Measurements from ENCODE around the gene IRAK1. TPM values are rescaled to one million over a fixed set of nuclear protein-coding genes. Genes with fewer than 3 reads are reported as not detected.

The IRAK1 gene
- total RNA-seq, 1 donor from 2014 or later, result 73.1 TPM

GRCh38 chrX:154039577-154039976, 19.9 kb upstream of the IRAK1 start:
- no peak for TF ChIP-seq CTCF (IDR thresholded peaks at IDR 0.05)
- Histone ChIP-seq H3K4me3 (no peak overlapping the region), H3K4me1 (peaks cover 33% of the 10 kb centered on the region), H3K9me3 (no peaks in the 10 kb centered on the region), H3K27ac (no peak overlapping the region), H3K36me3 (no peaks in the 10 kb centered on the region), H3K27me3 (ENCODE audit: low read depth) (no peaks in the 10 kb centered on the region)
- ATAC-seq (no peak), DNase-seq (no peak)
- intact Hi-C loops (cut with DNase I), result no loop called here

- ATAC-seq (no peak), DNase-seq (no peak)
- Histone ChIP-seq H3K27me3 (ENCODE audit: low read depth) (no peaks in the 10 kb centered on the region), H3K36me3 (no peaks in the 10 kb centered on the region), H3K27ac (no peak overlapping the region), H3K4me1 (peaks cover 28% of the 10 kb centered on the region), H3K9me3 (no peaks in the 10 kb centered on the region), H3K4me3 (no peak overlapping the region)
- no peak for TF ChIP-seq CTCF (IDR thresholded peaks at IDR 0.05)
- intact Hi-C loops (cut with DNase I), result no loop called here
Observed at GRCh38 chrX:154038656-154039055, 19.0 kb upstream of the IRAK1 start.

- ATAC-seq (no peak), DNase-seq (no peak)
- no peaks in the 10 kb centered on the region for H3K36me3 ChIP-seq
- no peak for TF ChIP-seq CTCF (IDR thresholded peaks at IDR 0.05)
- no peaks in the 10 kb centered on the region for H3K9me3 ChIP-seq
- intact Hi-C loops (cut with DNase I), result no loop called here
- H3K4me3 ChIP-seq, result no peak overlapping the region
- no peaks in the 10 kb centered on the region for H3K27me3 ChIP-seq (ENCODE audit: low read depth)
- no peak overlapping the region for H3K27ac ChIP-seq
- peaks cover 19% of the 10 kb centered on the region for H3K4me1 ChIP-seq
Observed at GRCh38 chrX:154037754-154038153, 18.1 kb upstream of the IRAK1 start.

- DNase-seq, result no peak
- no peak for ATAC-seq
- Histone ChIP-seq H3K27me3 (ENCODE audit: low read depth) (no peaks in the 10 kb centered on the region), H3K4me3 (no peak overlapping the region), H3K27ac (no peak overlapping the region), H3K4me1 (peaks cover 8% of the 10 kb centered on the region), H3K36me3 (peaks cover 8% of the 10 kb centered on the region), H3K9me3 (no peaks in the 10 kb centered on the region)
- intact Hi-C loops (cut with DNase I), result no loop called here
- TF ChIP-seq CTCF (IDR thresholded peaks at IDR 0.05), result no peak
Observed at GRCh38 chrX:154036513-154036912, 16.8 kb upstream of the IRAK1 start.

- intact Hi-C loops (cut with DNase I), result no loop called here
- no peaks in the 10 kb centered on the region for H3K9me3 ChIP-seq
Observed at GRCh38 chrX:154033848-154034247, 14.1 kb upstream of the IRAK1 start.

More at GRCh38 chrX:154033848-154034247, 14.1 kb upstream of the IRAK1 start:
- DNase-seq, result no peak
- Histone ChIP-seq H3K4me3 (no peak overlapping the region), H3K4me1 (peaks cover 2% of the 10 kb centered on the region), H3K27ac (no peak overlapping the region), H3K27me3 (ENCODE audit: low read depth) (no peaks in the 10 kb centered on the region), H3K36me3 (peaks cover 33% of the 10 kb centered on the region)
- ATAC-seq, result no peak
- no peak for TF ChIP-seq CTCF (IDR thresholded peaks at IDR 0.05)
